Activated CD8-positive, alpha-beta T cell treated with anti-CD3 and anti-CD28 coated beads for 36 hours (primary cell): ENCODE results near the gene ZDHHC5. TPM values are rescaled to one million over a fixed set of nuclear protein-coding genes. Genes with fewer than 3 reads are reported as not detected.

Experiments used
- ATAC-seq: fragments of 200-7000 bp; cut with Tn5 transposase; one replicate; pipeline ENCODE4 v1.10.0; 2021; ENCODE audit warnings: mild to moderate bottlenecking, moderate library complexity
- CTCF ChIA-PET: fragments of 350-600 bp; sonication (Branson Sonifier 250); formaldehyde crosslinking; loops from one replicate; lab custom pipeline; 2021; ENCODE audit warnings: antibody characterized with exemption; lab: Charles Lee
- POLR2A ChIA-PET: fragments of 350-600 bp; sonication (Branson Sonifier 250); formaldehyde crosslinking; loops from one replicate; lab custom pipeline; 2021; ENCODE audit warnings: antibody characterized with exemption; lab: Charles Lee
- DNase-seq: peaks from one replicate; pipeline ENCODE4 v3.0.0-alpha.2; 2020
- H3K27ac Mint-ChIP-seq: one replicate; pipeline ENCODE4 v1.8.0; 2021; ENCODE audit warnings: mild to moderate bottlenecking, mixed read lengths
- H3K27me3 Mint-ChIP-seq: one replicate; pipeline ENCODE4 v1.8.0; 2021; ENCODE audit warnings: mixed read lengths
- H3K36me3 Mint-ChIP-seq: one replicate; pipeline ENCODE4 v1.8.0; 2021; ENCODE audit warnings: low read depth, mixed read lengths
- H3K4me1 Mint-ChIP-seq: one replicate; pipeline ENCODE4 v1.8.0; 2021; ENCODE audit warnings: low read depth, mixed read lengths
- H3K4me3 Mint-ChIP-seq: one replicate; pipeline ENCODE4 v1.8.0; 2021; ENCODE audit warnings: mild to moderate bottlenecking, moderate library complexity, mixed read lengths
- H3K9me3 Mint-ChIP-seq: one replicate; pipeline ENCODE4 v1.8.0; 2021; ENCODE audit warnings: mixed read lengths
- intact Hi-C: fragments of 100-400 bp; cut with micrococcal nuclease; formaldehyde crosslinking; loops from one replicate; pipeline ENCODE4 v1.10.0; 2022
- total RNA-seq, 2 experiments: library from RNA; stranded (reverse); gene quantifications; one replicate each; pipeline ENCODE4 v1.2.3, GENCODE V29; 2021
- TF ChIP-seq, protein P1 (sequence below): fragments of 200-600 bp; IDR thresholded peaks from one replicate; pipeline ENCODE4 v1.8.0; 2022; ENCODE audit warnings: antibody characterized with exemption, mild to moderate bottlenecking

ZDHHC5 gene
- total RNA-seq, 2 experiments from 2014 or later, result 53.7 to 54.8 TPM

DNA sequence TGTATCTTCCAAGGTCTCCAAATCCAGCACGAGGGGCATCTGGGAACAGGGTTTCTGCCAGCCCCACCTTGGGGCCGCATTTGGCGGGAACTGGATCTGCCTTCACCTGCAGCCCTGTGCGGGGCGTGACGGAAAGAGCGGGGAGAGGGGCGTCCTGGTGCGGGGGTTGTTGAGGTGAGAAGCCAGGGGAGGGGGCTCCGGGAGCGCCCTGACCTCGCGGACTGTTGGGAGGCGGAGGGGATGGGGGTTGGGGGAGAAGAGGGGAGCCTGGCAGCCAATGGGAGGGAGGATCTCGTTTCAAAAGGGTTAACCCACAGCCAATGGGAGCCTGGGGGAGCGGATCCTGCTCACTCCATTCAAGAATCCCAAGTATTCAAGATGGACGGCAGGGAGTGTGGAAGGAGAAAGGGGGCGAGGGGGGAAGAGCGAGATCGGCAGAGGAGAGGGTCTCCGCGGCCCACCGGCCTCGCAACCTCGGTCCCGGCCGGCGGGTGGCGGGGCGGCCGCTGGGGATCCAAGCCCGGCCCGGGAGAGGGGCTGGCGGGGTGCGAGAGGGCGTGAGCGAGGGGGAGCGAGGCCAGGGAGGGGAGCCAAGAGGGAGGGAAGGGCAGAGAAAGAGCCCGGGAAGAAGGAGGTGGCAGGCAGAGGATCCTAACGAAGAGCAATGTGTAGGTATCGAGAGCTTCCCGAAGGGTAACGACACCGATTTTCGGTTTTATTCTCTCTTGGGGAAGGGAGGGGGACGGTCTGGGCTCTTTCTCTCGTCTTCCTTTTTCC lies 29.7 kb upstream of the ZDHHC5 start:
- TF ChIP-seq, protein P1, sequence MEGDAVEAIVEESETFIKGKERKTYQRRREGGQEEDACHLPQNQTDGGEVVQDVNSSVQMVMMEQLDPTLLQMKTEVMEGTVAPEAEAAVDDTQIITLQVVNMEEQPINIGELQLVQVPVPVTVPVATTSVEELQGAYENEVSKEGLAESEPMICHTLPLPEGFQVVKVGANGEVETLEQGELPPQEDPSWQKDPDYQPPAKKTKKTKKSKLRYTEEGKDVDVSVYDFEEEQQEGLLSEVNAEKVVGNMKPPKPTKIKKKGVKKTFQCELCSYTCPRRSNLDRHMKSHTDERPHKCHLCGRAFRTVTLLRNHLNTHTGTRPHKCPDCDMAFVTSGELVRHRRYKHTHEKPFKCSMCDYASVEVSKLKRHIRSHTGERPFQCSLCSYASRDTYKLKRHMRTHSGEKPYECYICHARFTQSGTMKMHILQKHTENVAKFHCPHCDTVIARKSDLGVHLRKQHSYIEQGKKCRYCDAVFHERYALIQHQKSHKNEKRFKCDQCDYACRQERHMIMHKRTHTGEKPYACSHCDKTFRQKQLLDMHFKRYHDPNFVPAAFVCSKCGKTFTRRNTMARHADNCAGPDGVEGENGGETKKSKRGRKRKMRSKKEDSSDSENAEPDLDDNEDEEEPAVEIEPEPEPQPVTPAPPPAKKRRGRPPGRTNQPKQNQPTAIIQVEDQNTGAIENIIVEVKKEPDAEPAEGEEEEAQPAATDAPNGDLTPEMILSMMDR, result no peak
- Mint-ChIP-seq H3K36me3 (no peaks in the 10 kb centered on the region), H3K27ac (peak overlapping the region; percentile 70), H3K27me3 (peaks cover 33% of the 10 kb centered on the region), H3K4me1 (peaks cover 17% of the 10 kb centered on the region), H3K9me3 (no peaks in the 10 kb centered on the region), H3K4me3 (peak overlapping the region; percentile 78)
- ATAC-seq (peak; percentile 43), DNase-seq (peak; percentile 22)
- ChIA-PET CTCF (interaction anchor here (1.3 to 11.7 kb wide), 7 partner anchors 8 to 181 kb away, joined by 3 to 346 read pairs (median 28); partner anchors contain the start of genes CLP1 and UBE2L6), POLR2A (interaction anchor here (1.1 to 3.8 kb wide), 3 partner anchors 65 to 70 kb away, joined by 3 to 33 read pairs (median 3); partner anchors contain the start of gene UBE2L6)
- intact Hi-C loops, result loop anchor here (5.0 kb wide), 1 partner anchor 291 kb away; no protein-coding TSS in a partner anchor

DNA sequence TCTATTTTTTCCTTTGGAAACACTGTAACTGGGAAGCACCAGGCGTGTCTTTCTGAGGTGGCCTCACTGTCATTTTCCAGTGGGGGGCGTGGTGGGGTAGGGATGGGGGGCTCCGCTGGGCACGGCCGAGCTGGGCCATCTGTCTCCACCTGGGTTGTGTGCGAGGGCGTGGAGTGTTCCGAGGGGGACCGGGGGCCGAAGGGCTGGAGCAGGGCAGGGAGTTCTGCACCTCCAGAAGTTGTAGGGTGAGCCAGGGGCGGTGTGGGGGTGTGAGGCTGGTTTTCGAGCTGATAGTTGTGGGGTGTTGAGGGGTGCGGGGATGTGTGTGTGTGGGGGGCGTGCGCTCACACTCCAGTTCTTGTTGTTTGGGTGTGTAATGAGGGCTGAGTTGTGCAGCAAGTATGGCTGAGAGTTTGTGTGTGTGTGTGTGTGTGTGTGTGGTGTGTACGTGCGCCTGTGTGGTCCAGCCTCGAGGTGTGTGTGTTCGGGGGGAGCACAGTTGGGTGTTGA lies 29.0 kb upstream of the ZDHHC5 start:
- no peaks in the 10 kb centered on the region for H3K9me3 Mint-ChIP-seq

DNA sequence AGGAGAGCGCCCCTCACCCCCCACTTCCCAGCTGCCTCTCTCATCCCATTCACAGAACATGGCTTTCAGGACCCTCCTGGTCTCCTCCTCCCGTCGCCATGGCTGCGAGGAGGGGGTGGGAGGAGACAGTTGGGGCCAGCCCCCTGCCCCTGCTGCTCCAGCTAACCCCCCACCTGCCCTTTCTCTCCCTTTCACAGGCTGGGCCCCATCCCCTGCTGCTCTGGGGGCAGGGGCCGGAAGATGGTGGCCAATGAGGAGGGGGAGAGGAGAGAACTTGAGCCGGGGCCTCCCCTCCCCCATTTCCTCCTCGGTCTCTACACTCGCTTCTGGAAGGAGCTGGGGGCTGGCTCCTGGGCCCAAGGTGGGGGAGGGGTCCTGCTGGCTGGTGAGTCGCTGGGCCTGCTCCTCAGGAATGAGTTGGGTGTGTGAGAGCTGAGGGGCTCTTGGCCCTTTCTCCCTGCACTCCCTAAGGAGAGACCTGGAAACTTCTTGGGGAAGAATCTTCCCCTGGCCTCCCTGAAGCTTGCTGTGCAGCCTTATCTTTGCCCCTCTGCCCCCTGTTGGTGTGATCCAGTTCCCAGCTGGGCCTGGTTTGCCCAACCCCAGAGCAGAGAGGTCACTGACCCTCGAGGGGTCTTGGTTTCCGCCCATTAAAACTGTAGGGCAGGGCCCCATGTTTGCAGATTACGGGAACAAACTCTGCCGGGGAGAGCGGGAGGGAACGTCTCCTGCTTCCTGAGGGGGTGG lies 28.4 kb upstream of the ZDHHC5 start:
- H3K36me3 Mint-ChIP-seq, result no peaks in the 10 kb centered on the region
- peak overlapping the region; percentile 78 for H3K4me3 Mint-ChIP-seq
- peaks cover 17% of the 10 kb centered on the region for H3K4me1 Mint-ChIP-seq
- H3K27me3 Mint-ChIP-seq, result peaks cover 28% of the 10 kb centered on the region
- CTCF ChIA-PET, result interaction anchor here (0.8 to 11.7 kb wide), 18 partner anchors 9 to 294 kb away, joined by 3 to 346 read pairs (median 10); partner anchors contain the start of genes CLP1, UBE2L6 and YPEL4
- DNase-seq (peak; percentile 32), ATAC-seq (peak; percentile 50)
- POLR2A ChIA-PET, result interaction anchor here (1.1 to 3.8 kb wide), 3 partner anchors 9 to 71 kb away, joined by 3 to 33 read pairs (median 8); partner anchors contain the start of gene UBE2L6
- intact Hi-C loops, result loop anchor here (5.0 kb wide), 1 partner anchor 292 kb away; no protein-coding TSS in a partner anchor
- peak overlapping the region; percentile 54 for H3K27ac Mint-ChIP-seq
- no peaks in the 10 kb centered on the region for H3K9me3 Mint-ChIP-seq
- TF ChIP-seq, protein P1, result no peak

More for the DNA sequence above, 29.0 kb upstream of the ZDHHC5 start:
- ChIA-PET POLR2A (interaction anchor here (1.1 to 3.8 kb wide), 3 partner anchors 66 to 71 kb away, joined by 3 to 33 read pairs (median 3); partner anchors contain the start of gene UBE2L6), CTCF (interaction anchor here (1.3 to 11.7 kb wide), 8 partner anchors 8 to 181 kb away, joined by 3 to 346 read pairs (median 23); partner anchors contain the start of genes CLP1 and UBE2L6)
- ATAC-seq (peak; percentile 48), DNase-seq (peak; percentile 35)
- no peaks in the 10 kb centered on the region for H3K36me3 Mint-ChIP-seq
- TF ChIP-seq, protein P1, result peak; percentile 14
- H3K27ac Mint-ChIP-seq, result peak overlapping the region; percentile 54
- intact Hi-C loops, result loop anchor here (5.0 kb wide), 1 partner anchor 292 kb away; no protein-coding TSS in a partner anchor
- H3K4me1 Mint-ChIP-seq, result peaks cover 17% of the 10 kb centered on the region
- H3K27me3 Mint-ChIP-seq, result peaks cover 33% of the 10 kb centered on the region
- H3K4me3 Mint-ChIP-seq, result peak overlapping the region; percentile 78

DNA sequence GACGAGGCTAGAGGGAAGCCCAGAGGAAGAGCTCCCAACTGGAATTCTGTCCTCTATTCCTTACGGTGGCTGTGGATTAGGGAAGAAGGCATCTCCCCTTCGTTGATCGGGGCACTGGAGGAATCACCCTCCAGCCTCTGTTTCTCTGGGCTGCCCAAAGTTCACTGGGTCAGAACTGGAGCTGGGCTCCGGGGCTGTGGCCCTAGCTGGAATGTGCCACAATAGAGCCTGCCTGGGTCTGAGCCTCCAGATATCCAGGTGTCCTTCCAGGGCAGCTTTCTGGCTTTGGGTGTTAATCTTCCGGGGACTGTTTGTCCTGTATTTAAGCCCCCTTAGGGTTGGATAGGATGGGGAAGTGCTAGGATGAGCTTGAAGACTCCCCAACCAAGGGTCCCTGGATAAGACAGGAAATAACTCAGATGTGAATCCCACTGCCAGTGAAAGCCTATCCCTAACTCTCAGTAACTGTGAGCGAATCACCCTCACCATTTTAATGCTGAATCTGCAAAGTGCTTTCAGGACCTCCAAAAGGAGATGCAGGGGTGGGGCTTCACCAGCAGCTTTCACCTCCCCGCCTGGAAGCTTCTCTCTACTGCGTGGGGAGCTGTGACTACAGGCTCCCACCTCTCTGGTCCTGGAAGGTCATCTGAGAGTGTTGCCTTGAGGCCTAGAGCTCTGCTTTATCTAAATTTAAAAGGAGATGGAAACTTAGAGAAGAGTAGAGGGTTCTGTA lies 27.7 kb upstream of the ZDHHC5 start:
- POLR2A ChIA-PET, result interaction anchor here (1.0 to 3.8 kb wide), 4 partner anchors 9 to 93 kb away, joined by 3 to 33 read pairs (median 6); partner anchors contain the start of genes CLP1 and UBE2L6
- no peak overlapping the region for H3K4me3 Mint-ChIP-seq
- no peak for ATAC-seq
- DNase-seq, result no peak
- peaks cover 17% of the 10 kb centered on the region for H3K4me1 Mint-ChIP-seq
- intact Hi-C loops, result no loop called here
- H3K36me3 Mint-ChIP-seq, result no peaks in the 10 kb centered on the region
- CTCF ChIA-PET, result interaction anchor here (0.8 to 11.7 kb wide), 31 partner anchors 9 to 297 kb away, joined by 3 to 346 read pairs (median 5); partner anchors contain the start of genes RTN4RL2, UBE2L6 and YPEL4
- peaks cover 31% of the 10 kb centered on the region for H3K27me3 Mint-ChIP-seq
- no peaks in the 10 kb centered on the region for H3K9me3 Mint-ChIP-seq
- TF ChIP-seq, protein P1, result no peak
- no peak overlapping the region for H3K27ac Mint-ChIP-seq
